ENCODE results near the gene COL16A1. TPM values are rescaled to one million over a fixed set of nuclear protein-coding genes. Genes with fewer than 3 reads are reported as not detected.

Gene COL16A1
- total and polyA plus RNA-seq, 4 donors = 0.43 to 3.8 (median 2.3) TPM

GRCh38 chr1:31671147-31671546 lies 32.7 kb downstream of the COL16A1 start (continued):
- TF ChIP-seq, protein P1, sequence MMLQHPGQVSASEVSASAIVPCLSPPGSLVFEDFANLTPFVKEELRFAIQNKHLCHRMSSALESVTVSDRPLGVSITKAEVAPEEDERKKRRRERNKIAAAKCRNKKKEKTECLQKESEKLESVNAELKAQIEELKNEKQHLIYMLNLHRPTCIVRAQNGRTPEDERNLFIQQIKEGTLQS (IDR thresholded peaks at IDR 0.05) = no peak

GRCh38 chr1:31670593-31670964 lies 33.2 kb downstream of the COL16A1 start:
- DNase-seq (ENCODE audit: low spot score) = no peak
- TF ChIP-seq NR2F2 (IDR thresholded peaks at IDR 0.05) (no peak), FOXA2 (IDR thresholded peaks at IDR 0.05) (no peak), REST (IDR thresholded peaks at IDR 0.05) (no peak), FOXA1 (IDR thresholded peaks at IDR 0.05) (no peak), HNF4G (IDR thresholded peaks at IDR 0.05) (no peak), GABPA (IDR thresholded peaks at IDR 0.05 in 1 of 2, conservative IDR thresholded peaks at IDR 0.05 in 1 of 2) (no peak), EGR1 (IDR thresholded peaks at IDR 0.05; ENCODE audit: low read depth in 2 of 2) (no peak), ZBTB33 (IDR thresholded peaks at IDR 0.05) (no peak), HNF4A (conservative IDR thresholded peaks at IDR 0.05) (no peak), JUND (IDR thresholded peaks at IDR 0.05) (no peak), TAF1 (conservative IDR thresholded peaks at IDR 0.05) (no peak), SP1 (IDR thresholded peaks at IDR 0.05) (no peak)
- TF ChIP-seq, protein P2, sequence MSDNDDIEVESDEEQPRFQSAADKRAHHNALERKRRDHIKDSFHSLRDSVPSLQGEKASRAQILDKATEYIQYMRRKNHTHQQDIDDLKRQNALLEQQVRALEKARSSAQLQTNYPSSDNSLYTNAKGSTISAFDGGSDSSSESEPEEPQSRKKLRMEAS (IDR thresholded peaks at IDR 0.05) = no peak
- TF ChIP-seq, protein P1 (IDR thresholded peaks at IDR 0.05) = no peak
- H3K27ac ChIP-seq (ENCODE audit: low read depth in 1 of 2, low read length in 2 of 2) = no peak overlapping the region
- H3K9ac ChIP-seq (ENCODE audit: low read depth in 1 of 2, low read length in 2 of 2) = no peak overlapping the region
- H3K27me3 ChIP-seq (ENCODE audit: control insufficient read depth in 4 of 4, insufficient read depth in 4 of 4, low read length in 3 of 4) = no peaks in the 10 kb centered on the region
- H3K9me3 ChIP-seq (ENCODE audit: control insufficient read depth in 4 of 4, low read length in 3 of 4) = no peaks in the 10 kb centered on the region
- H3K4me1 ChIP-seq (ENCODE audit: control insufficient read depth in 4 of 4, insufficient read depth in 4 of 4, low read length in 3 of 4) = peaks cover 0 to 9% (median 2%) of the 10 kb centered on the region in 4 donors
- 70% methylated on average over 6 of the region's 6 CpGs for WGBS
- no peak overlapping the region for H3K4me3 ChIP-seq (ENCODE audit: low read depth in 1 of 3, low read length in 3 of 3)
- H3K36me3 ChIP-seq (ENCODE audit: control insufficient read depth in 4 of 4, insufficient read depth in 3 of 4, low read depth in 1 of 4, low read length in 3 of 4) = no peaks in the 10 kb centered on the region

- Histone ChIP-seq H3K27ac (ENCODE audit: low read depth in 1 of 2, low read length in 2 of 2) (no peak overlapping the region), H3K9ac (ENCODE audit: low read depth in 1 of 2, low read length in 2 of 2) (no peak overlapping the region)
Measured at GRCh38 chr1:31669786-31670592, 33.8 kb downstream of the COL16A1 start.

More at GRCh38 chr1:31669786-31670592, 33.8 kb downstream of the COL16A1 start:
- WGBS = 12% methylated on average over 30 of the region's 30 CpGs
- Histone ChIP-seq H3K4me1 (ENCODE audit: control insufficient read depth in 4 of 4, insufficient read depth in 4 of 4, low read length in 3 of 4) (peaks cover 0 to 9% (median 2%) of the 10 kb centered on the region in 4 donors), H3K4me3 (ENCODE audit: low read depth in 1 of 3, low read length in 3 of 3) (no peak overlapping the region), H3K9me3 (ENCODE audit: control insufficient read depth in 4 of 4, low read length in 3 of 4) (no peaks in the 10 kb centered on the region), H3K36me3 (ENCODE audit: control insufficient read depth in 4 of 4, insufficient read depth in 3 of 4, low read depth in 1 of 4, low read length in 3 of 4) (no peaks in the 10 kb centered on the region), H3K27me3 (ENCODE audit: control insufficient read depth in 4 of 4, insufficient read depth in 4 of 4, low read length in 3 of 4) (no peaks in the 10 kb centered on the region)
- peak; percentile 22 to 51 for TF ChIP-seq RAD21 (IDR thresholded peaks at IDR 0.05)
- TF ChIP-seq FOXA1 (IDR thresholded peaks at IDR 0.05) = no peak
- no peak for DNase-seq (ENCODE audit: low spot score)

All from liver (tissue), 9 donors.